ENCODE results near the gene ABO. TPM values are rescaled to one million over a fixed set of nuclear protein-coding genes. Genes with fewer than 3 reads are reported as not detected.
"Not testable (repeated sequence)": the region's sequence is repeated elsewhere in the genome, so short reads cannot be mapped to it uniquely, and the experiment has no call there.

The ABO gene
- total RNA-seq, 1 donor from 2014 or later: 2.5 TPM

DNA sequence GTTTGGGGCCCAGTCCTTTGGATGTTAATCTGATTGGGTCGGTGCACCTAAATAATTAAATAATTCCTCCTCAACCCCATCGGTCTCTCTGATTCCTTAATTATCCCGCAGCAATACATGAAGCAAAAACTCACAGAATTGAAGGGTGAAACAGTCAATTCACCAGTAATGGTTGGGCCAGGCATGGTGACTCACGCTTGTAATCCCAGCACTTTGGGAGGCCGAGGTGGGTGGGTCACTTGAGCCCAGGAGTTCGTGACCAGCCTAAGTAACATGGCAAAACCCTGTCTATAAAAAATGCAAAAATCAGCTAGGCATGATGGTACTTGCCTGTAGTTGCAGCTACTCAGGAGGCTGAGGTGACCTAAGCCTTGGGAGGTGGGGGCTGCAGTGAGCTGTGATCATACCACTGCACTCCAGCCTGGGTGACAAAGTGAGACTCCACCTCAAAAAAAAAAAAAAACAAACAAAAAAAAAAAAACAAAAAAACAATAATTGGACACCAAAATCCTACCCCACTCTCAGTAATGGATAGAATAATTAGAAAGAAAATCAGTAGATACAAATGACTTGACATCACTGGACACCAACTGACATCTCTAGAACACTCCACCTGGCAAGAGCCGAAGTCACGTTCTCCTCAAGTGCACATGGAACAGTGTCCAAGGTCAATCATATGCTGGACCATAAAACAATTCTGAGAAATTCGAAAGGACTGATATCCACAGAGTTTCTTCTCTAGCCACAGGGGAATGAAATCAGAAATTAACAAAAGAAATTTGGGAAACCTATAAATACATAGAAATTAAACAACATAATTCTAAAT lies 5.3 kb downstream of the ABO start:
- no peak for DNase-seq (ENCODE audit: low read depth)
- H3K4me3 ChIP-seq (ENCODE audit: low read depth, low read length): peak overlapping the region; percentile 23
- TF ChIP-seq, protein P1, sequence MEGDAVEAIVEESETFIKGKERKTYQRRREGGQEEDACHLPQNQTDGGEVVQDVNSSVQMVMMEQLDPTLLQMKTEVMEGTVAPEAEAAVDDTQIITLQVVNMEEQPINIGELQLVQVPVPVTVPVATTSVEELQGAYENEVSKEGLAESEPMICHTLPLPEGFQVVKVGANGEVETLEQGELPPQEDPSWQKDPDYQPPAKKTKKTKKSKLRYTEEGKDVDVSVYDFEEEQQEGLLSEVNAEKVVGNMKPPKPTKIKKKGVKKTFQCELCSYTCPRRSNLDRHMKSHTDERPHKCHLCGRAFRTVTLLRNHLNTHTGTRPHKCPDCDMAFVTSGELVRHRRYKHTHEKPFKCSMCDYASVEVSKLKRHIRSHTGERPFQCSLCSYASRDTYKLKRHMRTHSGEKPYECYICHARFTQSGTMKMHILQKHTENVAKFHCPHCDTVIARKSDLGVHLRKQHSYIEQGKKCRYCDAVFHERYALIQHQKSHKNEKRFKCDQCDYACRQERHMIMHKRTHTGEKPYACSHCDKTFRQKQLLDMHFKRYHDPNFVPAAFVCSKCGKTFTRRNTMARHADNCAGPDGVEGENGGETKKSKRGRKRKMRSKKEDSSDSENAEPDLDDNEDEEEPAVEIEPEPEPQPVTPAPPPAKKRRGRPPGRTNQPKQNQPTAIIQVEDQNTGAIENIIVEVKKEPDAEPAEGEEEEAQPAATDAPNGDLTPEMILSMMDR (conservative IDR thresholded peaks at IDR 0.05; ENCODE audit: low read depth, low read length): no peak

- H3K4me3 ChIP-seq (ENCODE audit: low read depth, low read length): peak overlapping the region; percentile 23
- not testable (repeated sequence) for DNase-seq (ENCODE audit: low read depth)
Observed at GRCh38 chr9:133269136-133269535, 5.9 kb downstream of the ABO start.

- no peak for DNase-seq (ENCODE audit: low read depth)
- TF ChIP-seq, protein P1 (conservative IDR thresholded peaks at IDR 0.05; ENCODE audit: low read depth, low read length): no peak
- no peak overlapping the region for H3K4me3 ChIP-seq (ENCODE audit: low read depth, low read length)
Observed at GRCh38 chr9:133268335-133269056, 6.5 kb downstream of the ABO start.

DNA sequence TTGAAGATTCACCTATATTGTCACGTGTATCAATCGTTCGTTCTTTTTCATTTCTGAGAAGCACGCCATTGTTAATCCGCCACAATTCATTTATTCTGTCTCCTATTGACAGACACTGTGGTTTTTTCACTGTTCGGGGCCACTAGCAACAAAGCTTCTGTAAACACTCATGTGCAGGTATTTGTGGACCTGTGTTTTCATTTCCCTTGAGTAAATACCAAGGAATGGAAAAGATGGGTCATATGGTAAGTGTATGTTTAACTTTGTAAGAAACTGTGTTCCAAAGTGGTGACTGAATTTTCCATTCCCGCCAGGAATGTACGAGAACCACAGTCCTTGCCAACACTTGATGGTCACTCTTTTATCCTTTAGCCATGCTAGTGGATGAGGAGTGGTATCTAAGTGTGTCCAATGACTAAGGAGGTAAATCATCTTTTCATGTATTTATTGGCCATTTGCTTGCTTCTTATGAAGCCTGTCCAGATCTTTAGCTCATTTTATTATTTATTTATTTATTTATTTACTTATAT lies 10.7 kb downstream of the ABO start:
- no peak for DNase-seq (ENCODE audit: low read depth)
- TF ChIP-seq, protein P1 (conservative IDR thresholded peaks at IDR 0.05; ENCODE audit: low read depth, low read length): no peak
- H3K4me3 ChIP-seq (ENCODE audit: low read depth, low read length): no peak overlapping the region

DNA sequence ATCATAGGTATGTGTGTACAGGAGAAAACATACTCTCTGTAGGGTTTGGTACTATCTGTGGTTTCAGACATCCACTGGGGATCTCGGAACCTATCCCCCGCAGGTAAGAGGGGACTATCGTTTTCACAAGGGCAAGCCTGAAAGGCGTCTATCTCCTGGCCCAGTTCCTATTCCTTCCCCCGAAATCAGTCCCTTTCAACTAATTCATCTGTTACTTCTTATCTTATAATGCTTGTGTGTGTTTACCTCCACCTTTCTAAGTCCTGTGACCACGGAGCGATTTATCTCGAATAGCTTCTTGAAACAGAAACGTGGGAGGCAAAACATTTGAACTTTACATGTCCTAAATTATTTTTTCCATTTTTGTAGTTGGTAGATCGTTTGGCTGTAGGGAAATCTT lies 11.4 kb downstream of the ABO start:
- DNase-seq (ENCODE audit: low read depth): no peak
- H3K4me3 ChIP-seq (ENCODE audit: low read depth, low read length): no peak overlapping the region
- TF ChIP-seq, protein P1 (conservative IDR thresholded peaks at IDR 0.05; ENCODE audit: low read depth, low read length): no peak

GRCh38 chr9:133262226-133262625 lies 12.8 kb downstream of the ABO start:
- no peak for DNase-seq (ENCODE audit: low read depth)
- no peak overlapping the region for H3K4me3 ChIP-seq (ENCODE audit: low read depth, low read length)
- TF ChIP-seq, protein P1 (conservative IDR thresholded peaks at IDR 0.05; ENCODE audit: low read depth, low read length): no peak

DNA sequence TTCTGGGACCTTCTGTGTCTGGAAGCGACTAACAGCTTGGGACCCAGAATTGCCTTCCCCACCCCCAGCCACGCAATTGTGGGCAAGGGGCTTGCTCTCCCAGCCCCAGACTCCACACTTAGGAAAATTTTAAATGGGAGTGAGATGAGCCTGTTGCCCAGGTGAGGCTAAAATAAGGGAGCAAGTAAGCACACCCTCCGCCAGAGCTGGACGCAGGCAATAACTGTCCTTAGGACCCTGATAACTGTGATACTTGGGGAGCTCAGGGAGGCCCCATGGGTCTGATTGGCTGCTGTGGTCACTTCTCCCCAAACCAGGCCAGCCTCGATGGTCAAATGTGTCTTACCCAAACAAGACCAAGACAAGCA lies 13.3 kb downstream of the ABO start:
- no peak for DNase-seq (ENCODE audit: low read depth)
- no peak overlapping the region for H3K4me3 ChIP-seq (ENCODE audit: low read depth, low read length)
- TF ChIP-seq, protein P1 (conservative IDR thresholded peaks at IDR 0.05; ENCODE audit: low read depth, low read length): no peak

All from epithelial cell of proximal tubule (primary cell).